HG03066 (cell line): Measurements from ENCODE around the gene GARIN5B.

Experiments
- ATAC-seq: cut with Tn5 transposase; IDR thresholded peaks from one replicate; pipeline ENCODE4 v1.9.1; 2021; ENCODE audit warnings: low read depth; ENCODE audit not compliant: unreplicated experiment

The GARIN5B gene

GRCh38 chr19:55372316-55373081 is 9.4 kb upstream of the GARIN5B start:
- no peak for ATAC-seq

- ATAC-seq: no peak
Observed at GRCh38 chr19:55370305-55370988, 7.4 kb upstream of the GARIN5B start, which contains the start of gene IL11. Gene IL11 (minus strand): TSS chr19:55370463. CDS start chr19:55370310, 153 bp downstream.

- no peak for ATAC-seq
Observed at GRCh38 chr19:55369653-55370304, 6.7 kb upstream of the GARIN5B start.

- no peak for ATAC-seq
Observed at GRCh38 chr19:55368701-55369563, 5.9 kb upstream of the GARIN5B start.

- no peak for ATAC-seq
Observed at GRCh38 chr19:55368106-55368505, 5.0 kb upstream of the GARIN5B start.

GRCh38 chr19:55366790-55367189 is 3.7 kb upstream of the GARIN5B start:
- ATAC-seq: no peak

GRCh38 chr19:55365964-55366363 is 2.9 kb upstream of the GARIN5B start:
- no peak for ATAC-seq

GRCh38 chr19:55365245-55365644 is 2.2 kb upstream of the GARIN5B start:
- ATAC-seq: no peak

GRCh38 chr19:55362174-55362989 is 678 bp downstream of the GARIN5B start:
- no peak for ATAC-seq

GRCh38 chr19:55360902-55361301 is 2.2 kb downstream of the GARIN5B start:
- ATAC-seq: no peak

GRCh38 chr19:55358943-55359908 is 3.8 kb downstream of the GARIN5B start:
- ATAC-seq: no peak

- ATAC-seq: no peak
Observed at GRCh38 chr19:55358493-55358892, 4.6 kb downstream of the GARIN5B start.

GRCh38 chr19:55355213-55355821 is 7.7 kb downstream of the GARIN5B start:
- no peak for ATAC-seq

GRCh38 chr19:55354698-55355212 is 8.3 kb downstream of the GARIN5B start, which contains the start of gene COX6B2:
Gene COX6B2 (minus strand): TSS chr19:55354719. CDS start chr19:55354521, 198 bp downstream.
- no peak for ATAC-seq

- ATAC-seq: no peak
Observed at GRCh38 chr19:55353803-55354697, 9.0 kb downstream of the GARIN5B start.

- ATAC-seq: no peak
Observed at GRCh38 chr19:55353356-55353802, 9.7 kb downstream of the GARIN5B start.
